Anterior cingulate cortex (tissue), 58 donors: ENCODE measurements around the gene RIPK3.

ENCODE experiments used
- DNase-seq, 58 donors: peaks; one replicate each; lab custom pipeline; 2025; lab: John Stamatoyannopoulos, UW

The RIPK3 gene

DNA sequence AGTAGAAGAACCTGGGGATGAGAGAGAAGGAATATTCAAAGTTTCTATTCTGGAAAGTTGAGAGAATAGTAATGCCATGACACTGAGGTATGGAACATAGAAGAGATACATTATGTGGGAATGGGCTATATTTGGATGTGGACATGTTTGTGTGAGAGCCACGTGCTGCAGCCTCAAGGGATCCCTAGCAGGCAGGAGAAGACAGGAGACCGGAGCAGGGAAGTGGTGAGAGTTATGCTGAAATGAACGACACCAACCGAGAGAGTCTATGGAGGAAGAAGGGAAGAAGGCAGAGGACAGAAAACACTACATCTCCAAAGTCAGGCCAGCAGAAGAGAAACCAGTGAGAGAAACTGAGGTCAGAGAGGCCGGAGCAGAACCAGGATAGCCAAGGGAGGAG, 10.0 kb upstream of the RIPK3 start:
- no peak for DNase-seq

DNA sequence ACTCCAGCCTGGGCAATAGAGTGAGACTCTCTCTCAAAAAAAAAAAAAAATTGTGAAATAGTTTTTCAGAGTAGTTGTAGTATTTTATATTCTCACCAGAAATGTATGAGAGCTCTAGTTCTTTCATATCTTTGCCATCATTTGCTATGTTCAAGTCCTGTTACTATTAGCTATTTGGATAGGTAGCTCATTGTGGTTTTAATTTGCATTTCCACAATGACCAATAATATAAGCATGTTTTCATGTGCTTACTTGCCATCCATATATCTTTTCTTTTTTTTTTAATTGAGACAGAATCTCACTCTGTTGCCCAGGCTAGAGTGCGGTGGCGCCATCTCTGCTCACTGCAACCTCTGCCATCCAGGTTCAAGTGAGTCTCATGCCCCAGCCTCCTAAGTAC, 8.4 kb upstream of the RIPK3 start:
- no peak for DNase-seq

DNA sequence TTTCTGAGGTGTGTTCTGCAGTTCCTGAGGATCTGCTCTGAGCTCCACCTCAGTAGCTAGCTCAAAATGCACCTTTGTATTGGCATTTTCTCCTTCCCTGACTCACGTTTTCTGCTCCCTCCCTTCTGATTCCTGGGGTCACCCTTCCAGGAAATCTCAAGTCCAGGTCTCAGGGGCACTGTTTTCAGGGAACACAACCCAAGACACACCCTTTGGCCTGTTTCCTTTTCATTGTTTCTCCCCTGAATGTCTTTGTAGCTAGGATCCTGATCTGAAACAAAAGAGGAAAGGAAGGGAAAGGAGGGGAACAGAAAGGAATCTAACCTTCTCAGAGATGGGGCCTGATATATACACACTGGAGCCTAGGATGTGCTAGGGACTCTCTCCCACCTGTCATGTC, 7.3 kb upstream of the RIPK3 start:
- no peak for DNase-seq

DNA sequence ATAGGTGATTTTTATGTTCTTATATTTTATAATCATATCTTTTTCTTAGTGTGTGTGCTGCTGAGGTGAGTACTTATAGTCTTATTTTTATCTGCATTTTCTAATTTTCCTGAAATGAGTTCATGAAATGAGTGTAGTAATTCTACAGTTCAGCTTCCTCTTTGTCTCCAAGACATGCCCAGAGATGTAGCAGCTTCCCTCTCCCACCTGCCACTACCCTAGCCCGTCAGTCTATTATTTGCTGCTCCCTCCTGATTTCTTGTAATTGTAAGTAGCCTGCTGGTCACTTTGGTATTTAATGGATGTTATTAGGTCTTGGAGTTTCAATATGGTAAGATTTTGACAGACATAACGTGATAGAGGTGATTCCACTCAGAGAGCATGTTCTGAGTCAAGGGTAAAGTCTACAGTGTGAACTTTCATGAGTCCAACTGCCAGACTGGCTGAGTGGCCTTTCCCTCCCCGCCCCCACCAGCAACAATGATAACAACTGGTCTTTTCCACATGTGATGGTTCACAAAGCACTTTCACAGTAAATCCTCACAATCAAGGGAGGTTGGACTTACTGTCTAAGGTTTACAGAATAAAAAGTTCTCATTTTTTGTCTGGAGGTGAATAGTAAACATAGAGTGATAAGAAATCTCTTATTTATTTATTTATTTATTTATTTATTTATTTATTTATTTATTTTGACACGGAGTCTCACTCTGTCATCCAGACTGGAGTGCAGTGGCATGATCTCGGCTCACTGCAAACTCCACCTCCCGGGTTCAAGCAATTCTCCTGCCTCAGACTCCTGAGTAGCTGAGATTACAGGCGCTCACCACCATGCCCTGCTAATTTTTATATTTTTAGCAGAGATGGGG, 4.2 kb upstream of the RIPK3 start:
- no peak for DNase-seq

DNA sequence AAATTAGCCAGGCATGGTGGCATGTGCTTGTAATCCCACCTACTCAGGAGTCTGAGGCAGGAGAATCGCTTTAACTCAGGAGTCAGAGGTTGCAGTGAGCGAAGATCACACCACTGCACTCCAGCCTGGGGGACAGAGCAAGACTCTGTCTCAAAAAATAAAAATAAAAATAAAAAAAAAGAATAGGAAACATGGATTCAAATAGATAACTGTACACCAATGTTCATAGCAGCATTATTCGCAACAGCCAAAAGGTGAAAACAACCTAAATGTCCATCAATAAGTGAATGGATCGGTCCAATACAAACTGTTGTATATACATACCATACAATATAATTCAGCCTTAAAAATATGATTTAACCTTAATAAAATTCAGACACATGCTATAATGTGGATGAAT, 3.1 kb upstream of the RIPK3 start:
- no peak for DNase-seq

DNA sequence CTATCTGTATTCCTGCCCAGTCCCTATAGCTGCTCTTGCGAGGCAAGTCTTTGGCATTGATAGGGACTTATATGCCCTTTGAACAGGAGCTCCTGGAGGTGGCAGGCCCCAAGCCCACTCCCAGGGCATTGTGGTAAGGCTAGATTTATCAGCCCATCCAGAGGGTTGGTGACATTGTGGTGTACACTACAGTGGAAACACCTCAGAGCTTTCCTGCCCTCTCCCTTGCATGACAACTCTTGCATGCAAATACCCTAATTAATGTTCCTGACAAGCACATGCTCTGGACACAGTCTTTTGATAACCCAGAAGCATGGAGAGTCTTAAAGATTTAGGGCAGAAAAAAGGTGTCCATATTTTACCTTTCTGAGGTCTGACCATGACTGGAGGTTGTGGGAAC, 815 bp upstream of the RIPK3 start:
- DNase-seq = no peak

DNA sequence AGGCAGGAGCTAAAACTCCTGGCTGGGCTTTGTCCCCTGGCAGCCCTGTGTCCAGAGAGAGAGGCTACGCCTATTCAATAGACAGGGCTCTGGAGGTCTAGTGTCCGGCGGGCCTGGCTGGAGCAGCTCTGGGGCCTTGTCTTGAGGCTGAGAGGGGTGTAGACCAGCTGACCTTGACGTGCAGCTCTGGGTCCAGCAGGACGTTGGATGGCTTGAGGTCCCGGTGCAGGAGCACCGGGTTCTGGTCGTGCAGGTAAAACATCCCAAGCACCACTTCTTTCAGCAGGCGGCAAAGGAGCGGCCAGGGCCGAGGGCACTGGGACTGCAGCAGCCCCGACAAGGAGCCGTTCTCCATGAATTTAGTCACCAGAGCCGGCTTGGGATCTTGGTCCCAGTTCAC, 948 bp downstream of the RIPK3 start:
- DNase-seq = no peak

DNA sequence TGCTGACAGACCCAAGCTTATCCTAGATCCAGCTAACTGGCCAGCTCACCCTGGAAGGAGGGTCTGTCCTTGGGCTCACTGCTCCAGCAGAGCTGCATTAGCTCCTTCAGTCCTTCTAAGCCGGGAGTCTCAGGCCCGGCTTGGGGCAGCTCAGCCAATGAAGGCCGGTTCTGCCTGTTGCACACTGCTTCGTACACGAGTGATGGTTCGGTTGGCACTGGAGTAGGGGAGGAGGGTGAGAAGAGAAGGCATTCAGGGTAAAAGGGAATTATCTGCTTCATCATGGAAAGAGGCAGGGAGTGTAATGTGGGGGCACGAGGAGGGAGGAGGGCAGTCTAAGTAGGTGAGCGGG, 2.0 kb downstream of the RIPK3 start:
- DNase-seq = no peak

DNA sequence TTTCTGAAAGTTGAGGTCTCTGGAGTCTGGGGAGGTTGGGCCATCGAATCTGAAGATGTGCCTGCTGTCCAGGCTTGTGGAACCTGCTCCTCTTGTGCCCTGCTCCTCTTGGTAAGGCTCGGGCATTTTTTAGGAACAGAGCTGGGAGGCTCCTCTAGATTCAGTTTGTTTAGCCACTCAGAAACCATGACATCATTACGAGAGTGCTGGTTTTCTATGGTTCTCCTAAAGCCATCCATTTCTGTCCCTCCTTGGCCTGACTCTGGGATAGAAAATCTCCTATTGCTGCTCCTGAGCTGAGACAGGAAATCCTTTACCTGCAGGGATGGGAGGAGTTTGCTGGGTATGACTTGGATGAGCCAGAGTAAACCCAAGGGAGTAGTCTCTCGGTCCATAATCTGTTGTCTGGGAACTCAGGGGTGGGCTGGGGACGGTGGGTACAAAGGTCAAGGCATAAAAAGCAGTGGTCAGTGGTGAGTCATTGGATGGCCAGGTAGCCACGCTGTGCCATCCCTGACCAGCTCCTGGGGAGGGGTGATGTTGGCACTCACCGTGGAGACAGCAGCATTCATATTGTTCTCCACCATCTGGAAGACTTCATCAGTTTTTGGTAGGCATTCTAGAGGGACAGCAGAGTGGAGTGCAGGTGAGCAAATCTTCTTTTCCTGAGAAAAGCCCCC, 2.5 kb downstream of the RIPK3 start:
- DNase-seq = no peak

DNA sequence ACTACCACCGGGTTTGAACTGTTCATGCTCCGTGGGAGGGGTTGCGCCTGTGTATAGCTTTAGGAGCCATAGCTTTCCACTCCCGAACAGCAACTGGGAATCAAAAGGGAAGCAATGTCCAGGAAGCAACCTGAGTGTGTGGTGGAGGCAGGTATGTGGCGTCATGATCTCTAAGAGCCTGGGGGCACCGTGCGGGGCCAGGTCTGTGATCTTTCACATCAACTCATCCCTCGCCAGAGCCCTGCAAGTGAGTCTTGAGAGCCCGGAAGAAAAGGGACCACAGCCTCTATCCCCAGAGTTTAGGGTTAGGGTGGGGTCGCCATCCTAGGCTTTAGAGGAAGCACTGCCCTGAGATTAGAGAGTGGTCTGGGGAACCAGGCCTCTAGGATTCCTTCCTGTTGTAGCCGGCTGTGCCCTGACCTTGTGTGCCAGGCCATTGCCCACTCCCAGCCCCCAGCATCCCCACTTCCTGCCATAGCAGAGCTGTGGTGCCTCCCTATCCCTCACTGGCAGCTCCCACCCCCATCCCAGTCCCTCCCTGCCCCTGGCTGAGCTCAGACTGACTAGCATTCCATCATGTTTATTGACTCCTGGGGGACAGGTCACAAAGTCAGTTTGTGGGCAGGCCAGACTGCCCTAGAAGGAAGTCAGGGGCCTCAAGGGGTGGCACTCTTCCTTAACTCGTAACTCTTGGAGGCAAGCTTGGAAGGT, 4.2 kb downstream of the RIPK3 start:
- no peak for DNase-seq

DNA sequence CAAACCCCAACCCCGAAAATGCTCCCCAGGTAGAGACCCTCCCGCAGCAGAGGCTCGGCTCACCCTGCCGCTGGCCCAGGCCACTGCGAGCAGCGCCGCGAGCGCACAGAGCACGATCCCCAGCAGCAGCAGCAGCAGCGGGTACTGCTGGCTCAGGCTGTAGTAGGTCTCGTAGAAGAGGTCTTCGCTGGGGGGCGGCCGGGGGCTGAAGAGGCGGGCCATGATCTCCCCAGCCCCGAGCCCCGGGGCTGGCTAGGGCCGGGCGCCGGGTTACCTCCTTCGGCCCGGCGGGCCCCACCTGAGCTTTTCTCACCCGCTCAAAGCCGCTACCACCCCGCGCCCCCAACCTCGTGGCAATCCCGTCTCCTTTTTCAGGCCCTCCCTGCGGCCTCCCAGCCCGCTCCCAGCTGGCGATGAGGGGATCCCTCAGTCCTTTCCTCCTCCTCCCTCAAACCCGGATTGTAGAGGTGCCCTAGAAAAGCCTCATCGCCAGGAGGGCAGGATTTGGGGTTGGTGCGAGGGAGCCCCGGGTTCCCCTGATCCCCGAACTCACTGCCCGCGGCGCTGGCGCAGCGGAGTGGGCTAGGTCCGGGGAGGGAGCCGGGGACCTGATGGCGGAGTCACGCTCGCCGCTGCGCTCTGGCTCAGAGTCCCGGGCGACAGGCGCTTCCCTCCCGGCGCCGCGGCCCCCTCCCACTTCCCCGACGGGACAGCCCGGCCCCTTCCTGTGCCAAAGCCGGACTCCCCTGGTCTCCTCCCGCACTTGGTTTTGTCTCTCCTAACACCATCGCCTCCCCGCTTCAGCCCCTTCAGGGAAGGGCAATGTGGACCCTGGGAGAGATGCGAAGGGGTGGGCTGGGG, 5.1 kb downstream of the RIPK3 start, which contains the start of gene ADCY4:
TSS of gene ADCY4 (minus strand) at position 641 of the 861 bp plus-strand sequence. CDS start at position 222, 419 bp downstream.
- no peak for DNase-seq

DNA sequence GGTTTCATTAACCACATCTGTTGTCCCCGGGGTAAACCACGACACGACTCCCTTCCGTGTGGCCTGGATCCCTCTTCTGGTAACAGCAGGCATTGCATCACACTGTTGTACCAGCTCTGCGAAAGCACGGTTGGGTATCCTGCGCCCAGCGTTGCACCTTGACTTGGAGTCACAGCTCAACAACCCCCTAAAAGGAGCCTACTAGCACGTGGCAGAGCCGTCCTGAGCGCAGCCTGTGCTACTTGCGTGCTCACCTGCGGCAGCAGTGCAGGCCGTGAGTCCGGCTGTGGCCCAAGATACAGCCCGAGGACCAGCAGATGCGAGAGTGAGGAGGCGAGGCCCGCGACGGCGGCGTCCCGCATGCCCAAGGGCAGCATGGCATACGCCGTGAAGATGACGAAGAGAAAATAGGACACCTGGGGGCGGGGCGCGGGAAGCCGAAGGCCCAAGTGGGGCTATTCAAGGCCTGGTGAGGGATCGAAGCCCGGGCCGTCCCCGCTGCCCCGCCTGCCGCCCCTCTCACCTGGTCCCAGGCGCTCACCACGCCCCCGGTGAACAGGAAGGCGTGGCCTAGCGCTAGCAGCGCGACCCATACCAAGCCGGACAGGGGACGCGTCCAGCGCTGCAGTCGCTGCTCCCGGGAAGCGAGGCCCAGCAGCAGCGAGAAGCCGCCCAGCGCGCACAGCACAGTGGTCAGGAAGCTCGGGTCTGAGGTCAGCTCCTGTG, 7.4 kb downstream of the RIPK3 start:
- peak in 34 of 58 donors; percentile 5 to 56 (median 36) for DNase-seq

DNA sequence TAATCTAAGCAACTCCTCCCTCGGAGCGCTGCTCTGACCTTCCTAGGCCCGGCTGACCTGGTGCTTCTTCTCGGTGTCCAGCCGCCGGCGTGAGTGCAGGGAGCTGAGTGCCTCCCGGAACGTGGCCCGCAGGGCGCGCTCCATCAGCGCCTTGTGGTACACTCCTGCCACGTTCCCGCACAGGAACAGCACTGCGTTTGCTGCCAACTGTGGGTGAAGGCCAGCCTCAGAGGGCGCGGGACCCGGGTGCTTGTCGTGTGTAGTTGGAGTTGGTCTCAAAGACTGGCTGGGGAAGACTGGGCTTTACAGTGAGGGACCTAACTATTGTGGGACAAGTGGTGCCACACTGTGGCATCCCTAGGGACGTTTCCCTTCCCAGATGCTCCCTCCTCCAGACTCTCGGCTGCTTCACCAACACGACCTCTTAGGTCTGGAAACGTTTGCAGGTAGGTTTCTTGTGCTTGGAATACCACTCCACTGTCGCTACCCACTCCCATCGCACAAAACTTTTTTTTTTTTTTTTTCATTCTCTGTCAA, 8.0 kb downstream of the RIPK3 start:
- no peak for DNase-seq

DNA sequence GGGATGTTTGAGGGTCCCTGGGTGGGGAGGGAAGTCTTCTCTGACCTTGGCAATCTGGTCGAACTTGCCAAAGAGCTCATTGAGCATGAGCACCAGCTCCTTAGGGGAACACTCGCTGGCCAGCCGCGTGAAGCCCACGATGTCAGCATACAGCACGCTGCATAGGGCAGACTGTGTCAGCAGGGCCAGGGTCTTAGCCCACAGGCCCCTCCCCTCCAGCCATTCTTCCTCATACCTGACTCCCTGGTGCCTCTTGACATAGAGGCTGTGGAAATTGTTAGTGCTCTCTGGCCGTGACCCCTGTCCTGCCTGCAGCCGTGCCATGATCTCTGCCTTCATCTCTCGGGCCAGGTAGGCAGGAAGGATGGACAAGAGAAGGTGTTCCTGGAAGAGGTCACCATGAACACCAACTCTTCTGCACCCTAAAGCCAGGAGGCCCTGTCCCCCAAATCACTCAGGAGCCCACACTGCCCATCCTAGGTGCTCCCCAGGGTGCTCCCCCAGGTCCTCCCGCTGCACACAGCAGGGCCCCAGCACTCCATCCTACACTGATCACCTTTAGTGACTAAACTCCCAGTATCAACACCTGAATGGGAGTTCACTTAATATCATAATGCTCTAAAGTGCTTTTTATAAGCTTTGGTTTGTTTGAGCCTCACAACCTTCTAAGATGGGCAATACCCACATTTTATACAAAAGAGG, 8.7 kb downstream of the RIPK3 start:
- no peak for DNase-seq

DNA sequence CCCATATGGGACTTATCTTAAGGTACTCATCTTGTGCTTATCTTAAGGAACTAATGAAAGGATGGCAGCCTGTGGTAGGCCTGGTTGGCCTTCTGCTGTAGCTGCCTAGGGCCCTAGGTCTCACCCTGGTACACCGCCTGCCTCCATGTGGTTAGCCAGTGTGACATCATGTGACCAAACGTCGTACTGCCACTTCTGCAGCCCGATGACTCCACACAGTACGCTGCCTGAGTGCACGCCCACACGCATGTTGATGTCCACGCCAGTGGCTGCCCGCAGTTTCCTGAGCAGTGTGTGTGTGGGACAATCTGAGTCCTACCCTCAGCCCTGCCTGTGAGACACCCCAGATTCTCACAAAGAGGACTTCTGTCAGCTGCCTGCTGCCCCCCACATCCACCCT, 10.1 kb downstream of the RIPK3 start:
- DNase-seq = peak in 1 of 58 donors; percentile 18

DNA sequence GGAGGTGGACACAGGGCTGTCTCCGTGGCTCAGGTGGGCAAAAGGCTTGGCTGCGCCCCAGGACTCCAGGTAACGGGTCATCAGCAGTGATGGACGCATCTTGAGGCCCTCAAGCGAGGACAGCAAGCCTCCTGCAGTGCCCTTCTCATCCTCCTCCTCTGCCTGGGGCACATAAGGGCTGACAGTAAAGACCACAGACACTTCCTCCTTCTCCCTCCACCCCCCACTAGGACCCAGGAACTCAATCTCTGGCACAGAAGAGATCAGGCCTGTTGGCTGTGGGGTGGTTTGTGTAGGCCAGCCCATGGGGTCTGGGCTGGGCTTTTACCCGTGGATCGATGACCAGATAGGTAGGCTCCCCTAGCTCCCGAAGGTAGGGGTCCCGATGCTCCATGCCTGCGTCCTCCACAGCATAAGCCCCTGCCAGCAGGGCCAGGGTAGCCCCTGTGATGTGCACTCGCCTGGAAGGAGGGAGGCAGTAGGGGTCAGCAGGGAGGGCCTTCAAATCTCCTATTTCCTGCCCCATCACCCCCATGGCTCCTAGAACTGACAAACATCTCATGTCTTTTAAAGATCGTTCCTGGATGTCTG, 10.6 kb downstream of the RIPK3 start:
- DNase-seq = no peak

DNA sequence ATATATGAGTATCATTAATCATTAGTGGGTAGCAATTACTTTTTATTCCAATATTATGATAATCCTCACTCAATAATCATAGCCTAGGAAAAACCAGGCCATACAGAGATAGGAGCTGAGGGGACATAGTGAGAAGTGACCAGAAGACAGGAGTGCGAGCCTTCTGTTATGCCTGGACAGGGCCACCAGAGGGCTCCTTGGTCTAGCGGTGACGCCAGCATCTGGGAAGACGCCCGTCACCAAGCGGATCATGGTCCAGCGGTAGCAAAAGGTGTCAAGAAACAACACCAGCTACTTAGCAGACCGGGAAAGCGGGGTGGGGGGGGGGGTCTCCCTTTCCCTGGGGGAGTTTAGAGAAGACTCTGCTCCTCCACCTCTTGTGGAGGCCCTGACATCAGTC, 11.9 kb downstream of the RIPK3 start:
- DNase-seq = peak in 21 of 58 donors; percentile 9 to 65 (median 34)

DNA sequence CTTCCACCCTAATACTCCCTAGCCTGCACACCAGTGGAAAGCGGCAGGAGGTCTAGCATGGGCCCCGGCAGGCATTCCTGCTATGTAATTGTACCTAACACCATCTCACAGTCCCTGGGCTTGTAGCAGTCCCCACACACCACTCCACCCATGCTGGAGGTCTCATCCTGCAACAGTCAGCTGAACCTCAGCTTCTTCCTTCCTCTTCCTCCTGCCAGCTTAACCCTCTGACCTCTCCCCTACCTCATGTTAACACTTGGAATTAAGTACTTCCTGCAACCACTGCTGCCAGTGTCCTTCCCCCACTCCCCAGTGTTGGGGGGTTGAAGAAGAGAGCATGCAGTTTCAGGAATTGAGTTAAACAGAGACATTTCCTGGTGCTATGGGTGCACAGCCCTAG, 12.5 kb downstream of the RIPK3 start:
- no peak for DNase-seq
